Right renal pelvis (tissue), 4 donors: ENCODE measurements around the gene NDEL1. TPM values are rescaled to one million over a fixed set of nuclear protein-coding genes. Genes with fewer than 3 reads are reported as not detected.

ENCODE experiments used
- DNase-seq, 4 donors: peaks; one replicate each; pipeline ENCODE4 v3.0.0-alpha.2; 2013; ENCODE audit warnings: low read depth in 4 of 4, low spot score in 3 of 4, missing footprints in 1 of 4
- polyA plus RNA-seq, 4 donors: library from polyadenylated mRNA; unstranded; fragments of 120-200 nt; gene quantifications; one replicate each; pipeline ENCODE4 v1.2.1, GENCODE V29; 2013; ENCODE audit not compliant: insufficient read length in 4 of 4

Gene NDEL1
- polyA plus RNA-seq, 4 donors = 40.9 to 48.1 (median 43.8) TPM

- no peak for DNase-seq
These were observed 60.4 kb downstream of the NDEL1 start for GRCh38 chr17:8496081-8496480.

GRCh38 chr17:8499171-8499570 lies 63.5 kb downstream of the NDEL1 start:
- DNase-seq = no peak

DNA sequence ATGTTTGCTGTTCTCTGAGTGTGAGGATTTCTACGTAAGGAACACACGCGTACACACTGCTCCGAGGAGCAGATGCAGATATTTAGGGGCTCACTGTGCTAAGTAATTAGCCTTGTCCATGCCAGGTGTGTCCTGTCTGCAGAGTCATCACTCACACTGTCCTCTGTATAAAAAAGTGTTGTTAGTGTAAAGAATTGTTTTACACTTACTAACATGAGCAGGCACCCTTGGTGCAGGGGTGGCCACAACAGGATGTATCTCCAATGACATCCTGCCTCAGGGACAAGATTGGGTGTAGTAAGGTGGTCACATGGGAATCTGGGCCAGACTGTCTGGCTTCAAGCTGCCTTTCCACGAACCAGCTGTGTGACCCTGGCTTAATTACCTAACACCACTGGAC lies 63.9 kb downstream of the NDEL1 start:
- DNase-seq = no peak

DNA sequence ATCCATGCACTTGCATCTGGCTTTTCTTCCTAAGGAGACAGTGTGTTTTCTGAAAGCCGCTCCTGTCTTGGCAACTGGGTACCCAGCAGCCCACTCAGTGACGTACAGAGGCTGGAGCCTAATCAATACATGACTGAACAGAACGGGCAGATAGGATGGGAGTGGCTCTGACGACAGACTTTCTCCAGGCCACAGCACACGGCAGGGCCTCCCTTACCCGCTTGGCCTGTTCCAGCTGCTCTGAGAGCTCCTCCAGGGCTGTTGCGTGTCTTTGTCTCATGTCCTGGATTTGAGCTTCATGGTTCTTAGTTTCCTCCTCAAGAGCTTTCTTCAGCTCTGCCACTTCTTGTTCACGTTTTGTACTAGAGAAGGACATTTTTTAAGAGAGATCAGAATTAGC lies 64.9 kb downstream of the NDEL1 start:
- DNase-seq = no peak

- no peak for DNase-seq
These were observed 66.4 kb downstream of the NDEL1 start for GRCh38 chr17:8502126-8502525.

DNA sequence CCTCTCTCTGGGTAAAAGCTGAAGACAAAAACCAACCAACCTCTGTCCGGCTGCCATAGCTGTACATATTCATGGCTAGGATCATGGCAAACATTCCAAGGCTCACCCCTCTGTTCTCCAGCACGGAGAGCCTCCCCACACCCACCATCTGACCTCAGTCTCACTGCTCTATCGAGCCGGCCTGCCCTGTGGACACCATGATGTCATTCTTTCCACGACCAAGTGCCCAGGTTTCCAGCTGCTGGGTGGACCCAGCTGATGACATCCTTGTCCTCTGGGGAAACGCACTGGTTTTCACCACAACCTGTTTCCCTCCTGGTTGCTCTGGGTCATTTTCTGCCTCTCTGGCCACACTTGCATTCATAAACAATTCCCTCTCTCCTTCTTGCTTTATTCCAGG lies 67.7 kb downstream of the NDEL1 start:
- no peak for DNase-seq

DNA sequence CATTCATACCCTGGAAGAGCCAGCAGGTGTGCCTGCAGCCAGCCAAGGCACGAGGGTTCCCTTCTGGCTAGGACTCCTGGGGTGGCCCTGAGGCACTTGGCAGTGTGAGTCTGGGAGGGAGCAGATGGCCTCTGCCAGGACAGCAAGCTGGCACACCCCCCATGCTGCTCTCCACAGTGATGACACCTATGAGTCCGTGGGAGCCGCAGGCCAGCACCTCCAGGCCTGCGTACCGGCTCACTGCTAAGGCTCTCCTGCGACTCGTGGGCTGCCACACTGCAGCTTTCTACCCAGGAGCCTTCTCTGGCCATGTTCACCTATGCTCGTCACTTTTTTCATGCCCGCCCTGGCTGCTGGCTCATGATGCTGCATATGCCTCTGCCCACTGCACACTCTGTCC lies 68.1 kb downstream of the NDEL1 start:
- no peak for DNase-seq

DNA sequence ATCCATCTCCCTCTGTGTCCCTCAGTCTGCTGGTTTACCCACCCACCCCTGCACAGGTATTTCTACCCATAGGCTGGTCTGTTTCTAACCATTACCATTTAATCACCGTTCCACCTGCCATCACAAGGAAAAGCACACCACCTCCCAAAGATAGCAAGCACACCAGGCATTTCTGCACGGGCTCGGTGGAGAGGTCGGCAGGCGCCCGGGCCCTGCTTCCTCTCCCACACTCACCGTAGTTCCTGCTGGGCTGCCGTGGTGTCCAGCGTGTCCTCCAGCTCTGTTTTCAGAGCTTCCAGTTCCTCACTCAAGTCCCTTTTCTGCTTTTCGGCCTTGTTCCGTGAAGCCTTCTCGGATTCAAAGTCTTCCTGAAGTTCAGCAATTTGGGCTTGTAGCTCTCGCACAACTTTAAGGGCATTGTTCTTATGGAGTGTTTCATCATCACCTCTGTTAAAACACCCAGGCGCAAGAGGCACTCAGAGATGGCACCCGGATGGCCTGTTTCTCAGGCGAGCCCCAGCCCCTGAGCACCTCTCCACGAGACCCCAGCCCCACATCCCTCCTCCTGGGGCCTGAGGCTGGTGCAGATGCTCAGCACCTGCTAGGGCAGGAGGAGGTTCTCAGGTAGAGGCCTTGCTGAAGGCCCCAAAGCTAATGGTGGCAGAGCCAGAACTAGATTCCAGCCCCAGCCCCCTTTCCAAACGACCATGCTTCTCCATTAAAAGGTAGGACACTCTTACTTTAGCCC lies 69.0 kb downstream of the NDEL1 start:
- no peak for DNase-seq

DNA sequence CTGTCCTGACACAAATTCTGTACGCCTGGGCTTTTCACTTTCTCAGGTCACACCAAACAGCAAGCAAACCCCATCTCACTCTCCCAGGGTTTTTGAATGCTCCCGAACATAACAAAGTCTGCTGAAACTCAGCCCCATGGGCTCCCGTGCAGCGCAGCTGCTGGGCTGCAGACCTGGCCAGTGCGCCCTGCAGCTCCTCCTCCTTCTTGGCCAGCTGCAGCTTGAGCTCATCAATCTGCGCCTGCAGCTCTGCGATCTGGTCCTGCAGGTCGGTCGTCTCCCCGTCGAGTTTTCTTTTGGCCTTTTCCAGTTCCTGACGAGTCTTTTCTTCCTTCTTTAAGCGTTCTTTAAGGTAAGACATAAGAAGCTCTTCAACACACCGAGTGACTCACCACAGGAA lies 70.5 kb downstream of the NDEL1 start:
- no peak for DNase-seq

DNA sequence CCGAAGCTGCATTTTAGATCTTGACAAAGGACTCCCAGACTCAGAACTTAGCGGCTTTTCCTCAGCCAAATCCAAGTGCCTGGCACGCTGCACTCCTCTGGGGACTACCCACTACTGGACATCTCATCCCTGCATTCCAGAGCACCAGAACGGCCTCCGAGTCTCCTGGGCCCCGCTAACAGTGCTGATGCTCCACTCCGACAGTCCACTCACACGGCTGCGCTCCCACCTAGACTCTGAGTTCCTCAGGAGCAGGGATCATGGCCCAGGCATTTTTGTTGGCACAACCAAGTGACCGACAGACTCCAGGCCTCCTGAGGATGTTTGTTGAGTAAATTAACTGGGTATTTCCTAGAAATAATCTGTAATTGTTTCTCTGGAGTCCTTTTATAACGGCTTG lies 79.1 kb downstream of the NDEL1 start:
- DNase-seq = no peak

Other genes starting within 250 kb of the NDEL1 start
- 1 to 10 TPM; 3.4 to 5.3 (median 4.4) TPM for gene BORCS6, start 245.7 kb upstream of the NDEL1 start, polyA plus RNA-seq
- 10 to 100 TPM; 31.5 to 37.5 (median 33.8) TPM for gene AURKB, start 225.3 kb upstream of the NDEL1 start, polyA plus RNA-seq
- gene CTC1, start 187.8 kb upstream of the NDEL1 start, polyA plus RNA-seq = 10 to 100 TPM; 25.3 to 37.1 (median 28.6) TPM
- gene PFAS, start 186.6 kb upstream of the NDEL1 start, polyA plus RNA-seq = 10 to 100 TPM; 41.0 to 49.0 (median 45.1) TPM
- gene RANGRF, start 147.2 kb upstream of the NDEL1 start, polyA plus RNA-seq = 10 to 100 TPM; 27.5 to 33.6 (median 31.3) TPM
- 1 to 10 TPM; 3.9 to 4.8 (median 4.3) TPM for gene SLC25A35, start 140.5 kb upstream of the NDEL1 start, polyA plus RNA-seq
- gene ARHGEF15, start 125.6 kb upstream of the NDEL1 start, polyA plus RNA-seq = 10 to 100 TPM; 17.5 to 22.1 (median 19.4) TPM
- not detected for gene ODF4, start 96.0 kb upstream of the NDEL1 start, polyA plus RNA-seq
- 1,000 to 10,000 TPM; 2,521 to 2,727 (median 2,681) TPM for gene RPL26, start 52.7 kb upstream of the NDEL1 start, polyA plus RNA-seq
- under 1 TPM in 3 of 4 donors, not detected in 1; 0.06 to 0.11 (median 0.06) TPM for gene RNF222, start 38.1 kb upstream of the NDEL1 start, polyA plus RNA-seq
- gene MYH10, start 194.8 kb downstream of the NDEL1 start, polyA plus RNA-seq = 100 to 1,000 TPM; 236 to 271 (median 255) TPM